ENCODE measurements around the gene OR2AT4.

OR2AT4 gene

GRCh38 chr11:75096456-75097172 lies at the start of gene OR2AT4:
Gene OR2AT4, minus strand, starts transcription at chr11:75096876.
- H3K4me3 ChIP-seq (ENCODE audit: low read length), result no peak within 1 kb of the TSS
- H3K9me3 ChIP-seq (ENCODE audit: control insufficient read depth, low read length), result no peaks in the 10 kb centered on the region
- no peak within 1 kb of the TSS for H3K9ac ChIP-seq (ENCODE audit: low read length)
- H3K4me1 ChIP-seq (ENCODE audit: control insufficient read depth, insufficient read depth, low read length), result no peaks in the 10 kb centered on the region
- peaks cover 13% of the 10 kb centered on the region for H3K27me3 ChIP-seq (ENCODE audit: control insufficient read depth, insufficient read depth, low read length)
- no peaks in the 10 kb centered on the region for H3K36me3 ChIP-seq (ENCODE audit: control insufficient read depth, insufficient read depth, low read length)

DNA sequence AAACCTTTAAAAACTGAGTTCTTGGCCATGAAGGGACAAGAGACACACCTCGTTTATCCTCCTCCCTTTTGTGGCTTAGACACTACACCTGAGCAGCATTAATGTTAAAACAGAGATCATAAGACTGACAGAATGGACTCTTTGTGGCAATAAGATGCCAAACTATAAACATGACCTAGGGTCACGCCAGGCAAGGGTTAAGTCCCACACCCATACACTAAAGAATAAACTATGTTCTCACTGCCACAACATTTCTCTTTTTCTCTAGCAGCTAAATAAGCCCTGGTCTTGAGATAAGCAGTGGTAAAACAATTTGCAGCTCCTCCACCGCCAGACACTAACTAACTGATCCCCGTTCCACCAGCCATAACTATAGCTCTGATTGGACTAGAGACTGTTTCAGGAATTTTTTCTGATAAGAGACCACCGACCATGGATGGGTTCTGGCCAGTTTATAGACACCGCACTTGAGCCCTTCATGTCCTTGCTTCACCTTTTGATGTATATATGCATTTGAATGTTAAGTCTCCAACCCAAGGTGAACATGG lies 49.4 kb upstream of the OR2AT4 start:
- Histone ChIP-seq H3K4me3 (ENCODE audit: low read length) (no peak overlapping the region), H3K9me3 (ENCODE audit: control insufficient read depth, low read length) (no peaks in the 10 kb centered on the region), H3K9ac (ENCODE audit: low read length) (no peak overlapping the region), H3K4me1 (ENCODE audit: control insufficient read depth, insufficient read depth, low read length) (peaks cover 18% of the 10 kb centered on the region), H3K36me3 (ENCODE audit: control insufficient read depth, insufficient read depth, low read length) (no peaks in the 10 kb centered on the region), H3K27me3 (ENCODE audit: control insufficient read depth, insufficient read depth, low read length) (no peaks in the 10 kb centered on the region)

- Histone ChIP-seq H3K4me1 (ENCODE audit: control insufficient read depth, insufficient read depth, low read length) (peaks cover 12% of the 10 kb centered on the region), H3K36me3 (ENCODE audit: control insufficient read depth, insufficient read depth, low read length) (no peaks in the 10 kb centered on the region), H3K9me3 (ENCODE audit: control insufficient read depth, low read length) (no peaks in the 10 kb centered on the region), H3K4me3 (ENCODE audit: low read length) (no peak overlapping the region), H3K9ac (ENCODE audit: low read length) (no peak overlapping the region), H3K27me3 (ENCODE audit: control insufficient read depth, insufficient read depth, low read length) (no peaks in the 10 kb centered on the region)
Observed at GRCh38 chr11:75145196-75145971, 48.7 kb upstream of the OR2AT4 start.

GRCh38 chr11:75144716-75145014 lies 48.0 kb upstream of the OR2AT4 start:
- Histone ChIP-seq H3K9ac (ENCODE audit: low read length) (no peak overlapping the region), H3K9me3 (ENCODE audit: control insufficient read depth, low read length) (no peaks in the 10 kb centered on the region), H3K27me3 (ENCODE audit: control insufficient read depth, insufficient read depth, low read length) (no peaks in the 10 kb centered on the region), H3K4me1 (ENCODE audit: control insufficient read depth, insufficient read depth, low read length) (peaks cover 4% of the 10 kb centered on the region), H3K36me3 (ENCODE audit: control insufficient read depth, insufficient read depth, low read length) (no peaks in the 10 kb centered on the region), H3K4me3 (ENCODE audit: low read length) (no peak overlapping the region)

DNA sequence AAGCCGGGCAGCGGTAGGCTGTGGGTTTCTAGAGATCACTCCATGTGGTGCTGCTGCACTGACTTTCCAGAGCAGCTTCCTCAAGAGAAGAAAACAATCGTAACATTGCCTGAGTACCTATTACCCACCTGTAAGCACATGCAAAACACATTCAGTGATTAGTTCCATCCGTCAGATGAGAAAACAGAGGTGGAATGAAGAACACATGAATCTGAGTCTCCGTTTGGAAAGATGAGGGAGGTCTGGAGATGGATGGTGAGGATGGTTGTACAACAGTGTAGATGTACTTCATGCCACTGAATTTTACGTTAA lies 46.7 kb upstream of the OR2AT4 start:
- H3K9me3 ChIP-seq (ENCODE audit: control insufficient read depth, low read length), result no peaks in the 10 kb centered on the region
- peaks cover 4% of the 10 kb centered on the region for H3K4me1 ChIP-seq (ENCODE audit: control insufficient read depth, insufficient read depth, low read length)
- no peak overlapping the region for H3K4me3 ChIP-seq (ENCODE audit: low read length)
- H3K36me3 ChIP-seq (ENCODE audit: control insufficient read depth, insufficient read depth, low read length), result no peaks in the 10 kb centered on the region
- no peaks in the 10 kb centered on the region for H3K27me3 ChIP-seq (ENCODE audit: control insufficient read depth, insufficient read depth, low read length)
- no peak overlapping the region for H3K9ac ChIP-seq (ENCODE audit: low read length)

- peaks cover 4% of the 10 kb centered on the region for H3K4me1 ChIP-seq (ENCODE audit: control insufficient read depth, insufficient read depth, low read length)
- no peak overlapping the region for H3K4me3 ChIP-seq (ENCODE audit: low read length)
- H3K36me3 ChIP-seq (ENCODE audit: control insufficient read depth, insufficient read depth, low read length), result no peaks in the 10 kb centered on the region
- no peak overlapping the region for H3K9ac ChIP-seq (ENCODE audit: low read length)
- H3K27me3 ChIP-seq (ENCODE audit: control insufficient read depth, insufficient read depth, low read length), result no peaks in the 10 kb centered on the region
- H3K9me3 ChIP-seq (ENCODE audit: control insufficient read depth, low read length), result no peaks in the 10 kb centered on the region
Observed at GRCh38 chr11:75142714-75143419, 46.2 kb upstream of the OR2AT4 start.

GRCh38 chr11:75141166-75141565 lies 44.5 kb upstream of the OR2AT4 start:
- H3K9ac ChIP-seq (ENCODE audit: low read length), result no peak overlapping the region
- H3K9me3 ChIP-seq (ENCODE audit: control insufficient read depth, low read length), result no peaks in the 10 kb centered on the region
- H3K4me1 ChIP-seq (ENCODE audit: control insufficient read depth, insufficient read depth, low read length), result peaks cover under 1% of the 10 kb centered on the region
- no peak overlapping the region for H3K4me3 ChIP-seq (ENCODE audit: low read length)
- no peaks in the 10 kb centered on the region for H3K27me3 ChIP-seq (ENCODE audit: control insufficient read depth, insufficient read depth, low read length)
- H3K36me3 ChIP-seq (ENCODE audit: control insufficient read depth, insufficient read depth, low read length), result no peaks in the 10 kb centered on the region

- H3K4me1 ChIP-seq (ENCODE audit: control insufficient read depth, insufficient read depth, low read length), result no peaks in the 10 kb centered on the region
- H3K36me3 ChIP-seq (ENCODE audit: control insufficient read depth, insufficient read depth, low read length), result no peaks in the 10 kb centered on the region
- no peaks in the 10 kb centered on the region for H3K27me3 ChIP-seq (ENCODE audit: control insufficient read depth, insufficient read depth, low read length)
- H3K9ac ChIP-seq (ENCODE audit: low read length), result no peak overlapping the region
- H3K4me3 ChIP-seq (ENCODE audit: low read length), result no peak overlapping the region
- no peaks in the 10 kb centered on the region for H3K9me3 ChIP-seq (ENCODE audit: control insufficient read depth, low read length)
Observed at GRCh38 chr11:75140269-75141138, 43.8 kb upstream of the OR2AT4 start.

GRCh38 chr11:75135651-75136050 lies 39.0 kb upstream of the OR2AT4 start:
- Histone ChIP-seq H3K4me1 (ENCODE audit: control insufficient read depth, insufficient read depth, low read length) (no peaks in the 10 kb centered on the region), H3K9ac (ENCODE audit: low read length) (no peak overlapping the region), H3K9me3 (ENCODE audit: control insufficient read depth, low read length) (no peaks in the 10 kb centered on the region), H3K4me3 (ENCODE audit: low read length) (no peak overlapping the region), H3K27me3 (ENCODE audit: control insufficient read depth, insufficient read depth, low read length) (no peaks in the 10 kb centered on the region), H3K36me3 (ENCODE audit: control insufficient read depth, insufficient read depth, low read length) (no peaks in the 10 kb centered on the region)

GRCh38 chr11:75135021-75135650 lies 38.5 kb upstream of the OR2AT4 start:
- Histone ChIP-seq H3K36me3 (ENCODE audit: control insufficient read depth, insufficient read depth, low read length) (no peaks in the 10 kb centered on the region), H3K4me1 (ENCODE audit: control insufficient read depth, insufficient read depth, low read length) (no peaks in the 10 kb centered on the region), H3K27me3 (ENCODE audit: control insufficient read depth, insufficient read depth, low read length) (no peaks in the 10 kb centered on the region), H3K9ac (ENCODE audit: low read length) (no peak overlapping the region), H3K9me3 (ENCODE audit: control insufficient read depth, low read length) (no peaks in the 10 kb centered on the region), H3K4me3 (ENCODE audit: low read length) (no peak overlapping the region)

DNA sequence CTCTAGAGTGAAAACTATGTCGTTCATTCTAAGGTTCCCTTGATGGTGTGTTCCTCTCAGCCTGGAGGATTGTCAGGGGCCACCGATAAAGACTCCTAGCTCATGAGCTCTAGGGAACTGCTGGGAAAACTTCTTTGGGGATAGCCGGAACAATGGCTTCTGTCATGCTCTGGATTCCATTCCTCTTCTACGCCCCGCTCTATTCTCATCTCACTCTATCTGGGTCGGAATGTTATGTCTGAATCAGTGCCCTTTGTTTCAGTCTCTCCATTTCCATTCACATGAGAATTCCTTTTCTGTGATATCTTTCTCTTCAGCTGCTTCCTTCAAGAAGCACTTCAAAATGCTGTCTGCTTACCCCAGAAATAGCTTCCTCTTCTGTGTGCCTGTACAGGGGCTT lies 37.3 kb upstream of the OR2AT4 start:
- Histone ChIP-seq H3K27me3 (ENCODE audit: control insufficient read depth, insufficient read depth, low read length) (no peaks in the 10 kb centered on the region), H3K9ac (ENCODE audit: low read length) (no peak overlapping the region), H3K36me3 (ENCODE audit: control insufficient read depth, insufficient read depth, low read length) (no peaks in the 10 kb centered on the region), H3K4me3 (ENCODE audit: low read length) (no peak overlapping the region), H3K9me3 (ENCODE audit: control insufficient read depth, low read length) (no peaks in the 10 kb centered on the region), H3K4me1 (ENCODE audit: control insufficient read depth, insufficient read depth, low read length) (no peaks in the 10 kb centered on the region)

Data from mucosa of stomach (tissue), 1 donor.